HepG2 (cell line): Measurements from ENCODE around the gene SLC29A3. TPM values are rescaled to one million over a fixed set of nuclear protein-coding genes. Genes with fewer than 3 reads are reported as not detected.

Experiments
- ATAC-seq: fragments of 200-7000 bp; cut with Tn5 transposase; 3 replicates; pipeline ENCODE4 v1.9.1; 2020; ENCODE audit warnings: mild to moderate bottlenecking, moderate library complexity
- BruUV-seq: library from RNA; stranded (reverse); fragments of 400-500 nt; replicated peaks from 2 replicates; lab custom pipeline; 2021; lab: Mats Ljungman, UMichigan
- CTCF ChIA-PET: fragments of 300-600 bp; formaldehyde crosslinking; extraction: SDS; loops from one replicate; lab custom pipeline; 2021; ENCODE audit warnings: low total read pairs, inconsistent platforms, low intra/inter-chr PET ratio; lab: Yijun Ruan, JAX
- POLR2A ChIA-PET: fragments of 350-600 bp; sonication (Branson Sonifier 250); formaldehyde crosslinking; loops from one replicate; lab custom pipeline; 2020; ENCODE audit warnings: antibody characterized with exemption, inconsistent platforms; lab: Yijun Ruan, JAX
- DNase-seq: peaks from one replicate; pipeline ENCODE4 v3.0.0-alpha.2; 2015; ENCODE audit warnings: low spot score
- FAIRE-seq: peaks from 3 replicates; lab custom pipeline; 2011; peaks lifted over from hg19 to GRCh38; lab: Jason Lieb, UNC
- H2AFZ ChIP-seq: one replicate; pipeline ENCODE4 v1.6.1; 2011; ENCODE audit warnings: low read length, inconsistent platforms
- H3K27ac ChIP-seq: fragments of 300-600 bp; 3 replicates; pipeline ENCODE4 v1.8.0; 2011; ENCODE audit warnings: mixed run types, mild to moderate bottlenecking, mixed read lengths, low read length, inconsistent platforms; ENCODE audit not compliant: insufficient read depth; ENCODE audit errors: extremely low read length
- H3K27me3 ChIP-seq, 2 experiments: fragments of 200-600 bp in 1 of 2; 2 replicates in 1 of 2; 3 replicates in 1 of 2; pipeline versions ENCODE4 v1.6.0 to v1.8.0; 2011; ENCODE audit warnings: low read length in 2 of 2, mild to moderate bottlenecking in 2 of 2, moderate library complexity in 2 of 2, inconsistent platforms in 1 of 2; ENCODE audit not compliant: insufficient read depth in 2 of 2, control insufficient read depth in 1 of 2
- H3K36me3 ChIP-seq, 2 experiments: fragments of 200-600 bp in 1 of 2; replicated peaks in 1 of 2; 2 replicates in 1 of 2; 3 replicates in 1 of 2; pipeline versions ENCODE4 v1.5.1 to v1.8.0; 2011; ENCODE audit warnings: low read length in 2 of 2, inconsistent platforms in 1 of 2; ENCODE audit not compliant: insufficient read depth in 2 of 2, control insufficient read depth in 1 of 2
- H3K4me1 ChIP-seq: 2 replicates; pipeline ENCODE4 v1.5.1; 2012; ENCODE audit warnings: low read length, inconsistent platforms; ENCODE audit not compliant: insufficient read depth
- H3K4me2 ChIP-seq: 2 replicates; pipeline ENCODE4 v1.6.0; 2011; ENCODE audit warnings: low read depth, low read length, inconsistent platforms
- H3K4me3 ChIP-seq, 3 experiments: fragments of 200-600 bp in 1 of 3; sonication (generic), shearing (Covaris generic) in 1 of 3; replicated peaks in 1 of 3; 2 replicates each; pipeline ENCODE4 v1.5.1; 2011 to 2016; ENCODE audit warnings: low read length in 3 of 3, inconsistent platforms in 2 of 3, low read depth in 2 of 3, mild to moderate bottlenecking in 2 of 3, control low read depth in 1 of 3, mixed read lengths in 1 of 3; ENCODE audit not compliant: insufficient read depth in 1 of 3
- H3K79me2 ChIP-seq: one replicate; pipeline ENCODE4 v1.6.1; 2011; ENCODE audit warnings: low read length, inconsistent platforms; ENCODE audit not compliant: insufficient read depth
- H3K9ac ChIP-seq: 2 replicates; pipeline ENCODE4 v1.6.0; 2011; ENCODE audit warnings: mild to moderate bottlenecking, low read depth, low read length, inconsistent platforms; ENCODE audit not compliant: insufficient read depth
- H3K9me3 ChIP-seq: 2 replicates; pipeline ENCODE4 v1.5.1; 2012; ENCODE audit warnings: mild to moderate bottlenecking, low read length
- H4K20me1 ChIP-seq: 2 replicates; pipeline ENCODE4 v1.6.0; 2011; ENCODE audit warnings: inconsistent platforms, mild to moderate bottlenecking, low read length, moderate library complexity; ENCODE audit not compliant: insufficient read depth
- CBX5 ChIP-seq: sonication (generic); formaldehyde crosslinking; IDR thresholded peaks from 2 replicates; pipeline ENCODE4 v1.4.0; 2020; ENCODE audit warnings: missing genetic modification reagents, borderline replicate concordance
- CHCHD3 ChIP-seq: sonication (generic); formaldehyde crosslinking; IDR thresholded peaks from 2 replicates; pipeline ENCODE4 v1.8.0; 2022; ENCODE audit warnings: mild to moderate bottlenecking, missing genetic modification reagents, moderate library complexity
- EEA1 ChIP-seq: sonication (generic); formaldehyde crosslinking; IDR thresholded peaks from 2 replicates; pipeline ENCODE4 v1.5.1; 2020; ENCODE audit warnings: mild to moderate bottlenecking, missing genetic modification reagents, borderline replicate concordance
- FOXO4 ChIP-seq: sonication (generic); formaldehyde crosslinking; conservative IDR thresholded peaks from 2 replicates; pipeline ENCODE4 v1.8.1; 2023; ENCODE audit warnings: missing genetic modification reagents
- GPN1 ChIP-seq: sonication (generic); formaldehyde crosslinking; IDR thresholded peaks from 2 replicates; pipeline ENCODE4 v1.5.1; 2020; ENCODE audit warnings: missing genetic modification reagents, borderline replicate concordance
- GRHL1 ChIP-seq: sonication (generic); formaldehyde crosslinking; conservative IDR thresholded peaks from 2 replicates; pipeline ENCODE4 v1.8.0; 2022; ENCODE audit warnings: missing genetic modification reagents
- KAT8 ChIP-seq: IDR thresholded peaks from 2 replicates; pipeline ENCODE4 v1.6.1; 2016; ENCODE audit warnings: missing genetic modification reagents, missing compliant biosample characterization
- MED8 ChIP-seq: sonication (generic); formaldehyde crosslinking; IDR thresholded peaks from 2 replicates; pipeline ENCODE4 v1.8.1; 2023; ENCODE audit warnings: mild to moderate bottlenecking, missing genetic modification reagents; ENCODE audit not compliant: insufficient replicate concordance
- MTF2 ChIP-seq: sonication (generic); formaldehyde crosslinking; IDR thresholded peaks from 2 replicates; pipeline ENCODE4 v1.5.0; 2020; ENCODE audit warnings: missing genetic modification reagents, borderline replicate concordance
- RNF2 ChIP-seq: fragments of 450-650 bp; conservative IDR thresholded peaks from 2 replicates; pipeline ENCODE4 v1.6.1; 2016; ENCODE audit warnings: low read depth
- SAFB2 ChIP-seq: sonication (generic); formaldehyde crosslinking; IDR thresholded peaks from 2 replicates; pipeline ENCODE4 v1.5.1; 2020; ENCODE audit warnings: missing genetic modification reagents, low read depth, mild to moderate bottlenecking, borderline replicate concordance
- ZHX1 ChIP-seq: sonication (generic); formaldehyde crosslinking; IDR thresholded peaks from 2 replicates; pipeline ENCODE4 v1.8.1; 2022; ENCODE audit warnings: low read depth, mild to moderate bottlenecking, missing genetic modification reagents
- ZNF101 ChIP-seq: sonication (generic); formaldehyde crosslinking; IDR thresholded peaks from 2 replicates; pipeline ENCODE4 v1.4.0; 2020; ENCODE audit warnings: mild to moderate bottlenecking, low read depth, missing genetic modification reagents, borderline replicate concordance
- ZNF512B ChIP-seq: sonication (generic); formaldehyde crosslinking; IDR thresholded peaks from 2 replicates; pipeline ENCODE4 v1.5.1; 2020; ENCODE audit warnings: missing genetic modification reagents, mild to moderate bottlenecking, borderline replicate concordance
- ZNF672 ChIP-seq: sonication (generic); formaldehyde crosslinking; IDR thresholded peaks from 2 replicates; pipeline ENCODE4 v1.8.1; 2022; ENCODE audit warnings: missing genetic modification reagents
- ZNF766 ChIP-seq: sonication (generic); formaldehyde crosslinking; IDR thresholded peaks from 2 replicates; pipeline ENCODE4 v1.5.0; 2020; ENCODE audit warnings: missing genetic modification reagents, borderline replicate concordance
- ZSCAN29 ChIP-seq: sonication (generic); formaldehyde crosslinking; conservative IDR thresholded peaks from 2 replicates; pipeline ENCODE4 v1.4.0; 2020; ENCODE audit warnings: mild to moderate bottlenecking, missing genetic modification reagents
- WGBS: methylation state at CpG from one replicate; pipeline ENCODE4 v1.1.6; 2017; ENCODE audit warnings: low lambda C conversion rate; 5-methylcytosine and 5-hydroxymethylcytosine counted together
- in situ Hi-C: cut with HindIII; loops from 2 replicates; pipeline ENCODE4 v1.10.0; 2017; ENCODE audit warnings: low pct_unique_long_range_greater_than_20kb; ENCODE audit not compliant: extremely low pct_ligation_motif_present
- intact Hi-C: fragments of 100-400 bp; cut with micrococcal nuclease; formaldehyde crosslinking; loops from one replicate; pipeline ENCODE4 v1.10.0; 2022; ENCODE audit not compliant: unreplicated experiment
- polyA plus RNA-seq, 8 experiments: library from polyadenylated mRNA; depleted of rRNA in 3 of 8; stranded (reverse) in 7 of 8; unstranded in 1 of 8; fragments of >200 nt; fragmentation: Illumina TruSeq in 4 of 8; extraction: Trizol in 4 of 8; gene quantifications; 2 replicates each; pipeline versions ENCODE4 v1.2.1 to v1.2.3, GENCODE V29; 2011 to 2016; ENCODE audit warnings: low read depth in 4 of 8, missing spikeins in 1 of 8, mixed read lengths in 1 of 8; ENCODE audit not compliant: insufficient read depth in 1 of 8
- total RNA-seq, 5 experiments: library from RNA; depleted of rRNA; stranded (reverse); fragments of >200 nt; fragmentation: Illumina TruSeq; extraction: Trizol; gene quantifications; 2 replicates each; pipeline ENCODE4 v1.2.3, GENCODE V29; 2016; ENCODE audit warnings: low read depth in 1 of 5

The SLC29A3 gene
- total and polyA plus RNA-seq, 2 of the 13 experiments (the other 11 are each of a cell fraction or from before 2014, with no cell fraction given) = 8.6 to 11.8 TPM

- Histone ChIP-seq H3K27ac (no peak overlapping the region), H3K4me1 (no peaks in the 10 kb centered on the region), H3K4me2 (no peak overlapping the region), H3K79me2 (no peaks in the 10 kb centered on the region), H4K20me1 (no peaks in the 10 kb centered on the region), H3K27me3 (peaks cover 12 to 44% of the 10 kb centered on the region in 2 experiments; a peak in 3 of 5 replicates), H3K9me3 (no peaks in the 10 kb centered on the region), H3K36me3 (no peaks in the 10 kb centered on the region), H3K9ac (no peak overlapping the region), H3K4me3 (no peak overlapping the region), H2AFZ (no peak overlapping the region)
- FAIRE-seq = no peak
- no peak for ATAC-seq
- in situ Hi-C loops = no loop called here
- no TSS peak for BruUV-seq
- intact Hi-C loops = no loop called here
- no peak for TF ChIP-seq MED8 (CRISPR knock-in tag)
- TF ChIP-seq ZNF672 (CRISPR knock-in tag) = no peak
- no peak for TF ChIP-seq ZNF512B (CRISPR knock-in tag)
- TF ChIP-seq ZHX1 = no peak
- no peak for TF ChIP-seq ZNF766 (CRISPR knock-in tag)
- no peak for TF ChIP-seq KAT8 (CRISPR knock-in tag)
- no peak for TF ChIP-seq ZNF101 (CRISPR knock-in tag)
- TF ChIP-seq GRHL1 = no peak
- TF ChIP-seq MTF2 = no peak
- TF ChIP-seq CBX5 (CRISPR knock-in tag) = no peak
- no peak for TF ChIP-seq GPN1 (CRISPR knock-in tag)
- TF ChIP-seq CHCHD3 (CRISPR knock-in tag) = no peak
- TF ChIP-seq FOXO4 = no peak
- no peak for TF ChIP-seq SAFB2
- TF ChIP-seq EEA1 = no peak
- TF ChIP-seq RNF2 = no peak
- no peak for TF ChIP-seq ZSCAN29 (CRISPR knock-in tag)
- ChIA-PET CTCF (no interaction called here), POLR2A (no interaction called here)
- DNase-seq = no peak
- 34% methylated on average over 7 of the region's 7 CpGs for WGBS
These were observed 82.0 kb downstream of the SLC29A3 start for GRCh38 chr10:71401056-71401455.
